Prostate gland (tissue), 2 donors: ENCODE results near the gene GRID2. TPM values are rescaled to one million over a fixed set of nuclear protein-coding genes. Genes with fewer than 3 reads are reported as not detected.

ENCODE experiments used
- DNase-seq: peaks from one replicate; pipeline ENCODE4 v3.0.0-alpha.2; 2019; ENCODE audit warnings: low spot score
- H3K27ac ChIP-seq, 2 donors: fragments of 200-600 bp; sonication (generic); 2 replicates each; pipeline ENCODE4 v1.5.1; 2017 to 2019
- H3K27me3 ChIP-seq: fragments of 200-600 bp; sonication (generic); replicated peaks from 2 replicates; pipeline ENCODE4 v1.5.1; 2019; ENCODE audit not compliant: insufficient read depth
- H3K36me3 ChIP-seq, 2 donors: fragments of 200-600 bp; sonication (generic); 1 replicate in 1 of 2; 2 replicates in 1 of 2; pipeline versions ENCODE4 v1.5.1 to v1.8.1; 2017 to 2019
- H3K4me1 ChIP-seq: fragments of 200-600 bp; sonication (generic); replicated peaks from 2 replicates; pipeline ENCODE4 v1.5.1; 2019
- H3K4me3 ChIP-seq, 2 donors: fragments of 200-600 bp; sonication (generic); 2 replicates each; pipeline ENCODE4 v1.5.1; 2017 to 2019
- H3K9me3 ChIP-seq: fragments of 200-600 bp; sonication (generic); 2 replicates; pipeline ENCODE4 v1.5.1; 2017
- CTCF ChIP-seq, 4 experiments: fragments of 200-600 bp in 2 of 4; fragments of 450-650 bp in 2 of 4; sonication (generic) in 2 of 4; IDR thresholded peaks; 1 replicate in 3 of 4; 2 replicates in 1 of 4; pipeline ENCODE4 v1.5.1; 2016 to 2019; ENCODE audit warnings: antibody characterized with exemption in 4 of 4, mild to moderate bottlenecking in 2 of 4, moderate library complexity in 2 of 4
- POLR2A ChIP-seq: fragments of 450-650 bp; IDR thresholded peaks from one replicate; pipeline ENCODE4 v1.6.1; 2016; ENCODE audit warnings: antibody characterized with exemption, mild to moderate bottlenecking
- POLR2AphosphoS5 ChIP-seq: sonication (generic); formaldehyde crosslinking; IDR thresholded peaks from one replicate; pipeline ENCODE4 v1.6.1; 2017; ENCODE audit warnings: antibody characterized with exemption
- WGBS: methylation state at CpG from one replicate; pipeline ENCODE4 v1.1.5; 2018; 5-methylcytosine and 5-hydroxymethylcytosine counted together
- intact Hi-C: fragments of 100-400 bp; cut with DNase I; formaldehyde crosslinking; loops from one replicate; pipeline ENCODE4 v1.14.2; 2022
- total RNA-seq, 2 donors: library from RNA; depleted of rRNA; stranded (reverse); fragments of >200 nt; gene quantifications; one replicate each; pipeline ENCODE4 v1.1.0, GENCODE V29; 2016

Gene GRID2
- total RNA-seq, 2 donors from 2014 or later: 0.09 to 11.0 TPM

- Histone ChIP-seq H3K4me1 (no peaks in the 10 kb centered on the region), H3K36me3 (no peaks in the 10 kb centered on the region), H3K27ac (no peak overlapping the region), H3K27me3 (no peaks in the 10 kb centered on the region), H3K9me3 (no peaks in the 10 kb centered on the region), H3K4me3 (no peak overlapping the region)
- DNase-seq: no peak
- WGBS: 58% methylated on average over 3 of the region's 3 CpGs
- intact Hi-C loops: no loop called here
- no peak for TF ChIP-seq CTCF (IDR thresholded peaks at IDR 0.05)
- TF ChIP-seq POLR2A: no peak
- TF ChIP-seq POLR2AphosphoS5: no peak
Measured at GRCh38 chr4:93469560-93469959, 1165.8 kb downstream of the GRID2 start.

- intact Hi-C loops: no loop called here
- WGBS: 84% methylated on average over 2 of the region's 2 CpGs
Measured at GRCh38 chr4:93475730-93476129, 1172.0 kb downstream of the GRID2 start.

GRCh38 chr4:93478805-93479204 lies 1175.0 kb downstream of the GRID2 start:
- TF ChIP-seq POLR2AphosphoS5 (no peak), POLR2A (no peak), CTCF (IDR thresholded peaks at IDR 0.05) (no peak)
- no peaks in the 10 kb centered on the region for H3K27me3 ChIP-seq
- H3K4me1 ChIP-seq: no peaks in the 10 kb centered on the region
- intact Hi-C loops: no loop called here
- H3K36me3 ChIP-seq: no peaks in the 10 kb centered on the region
- DNase-seq: no peak
- H3K4me3 ChIP-seq: no peak overlapping the region
- no peaks in the 10 kb centered on the region for H3K9me3 ChIP-seq
- H3K27ac ChIP-seq: no peak overlapping the region
- 100% methylated on average over 1 of the region's 1 CpG for WGBS

More at GRCh38 chr4:93475730-93476129, 1172.0 kb downstream of the GRID2 start:
- Histone ChIP-seq H3K4me3 (no peak overlapping the region), H3K27me3 (no peaks in the 10 kb centered on the region), H3K4me1 (no peaks in the 10 kb centered on the region), H3K9me3 (no peaks in the 10 kb centered on the region), H3K36me3 (no peaks in the 10 kb centered on the region), H3K27ac (no peak overlapping the region)
- TF ChIP-seq POLR2A (no peak), CTCF (IDR thresholded peaks at IDR 0.05) (no peak), POLR2AphosphoS5 (no peak)
- DNase-seq: no peak

GRCh38 chr4:93480452-93480851 lies 1176.7 kb downstream of the GRID2 start:
- TF ChIP-seq POLR2A (no peak), POLR2AphosphoS5 (no peak), CTCF (IDR thresholded peaks at IDR 0.05) (no peak)
- no peaks in the 10 kb centered on the region for H3K9me3 ChIP-seq
- H3K36me3 ChIP-seq: no peaks in the 10 kb centered on the region
- H3K27ac ChIP-seq: no peak overlapping the region
- intact Hi-C loops: no loop called here
- H3K4me1 ChIP-seq: no peaks in the 10 kb centered on the region
- no peak overlapping the region for H3K4me3 ChIP-seq
- no peaks in the 10 kb centered on the region for H3K27me3 ChIP-seq
- no peak for DNase-seq
- WGBS: 90% methylated on average over 1 of the region's 1 CpG

GRCh38 chr4:93495346-93495745 lies 1191.6 kb downstream of the GRID2 start:
- intact Hi-C loops: no loop called here
- no peak overlapping the region for H3K4me3 ChIP-seq
- no peaks in the 10 kb centered on the region for H3K36me3 ChIP-seq
- no peaks in the 10 kb centered on the region for H3K9me3 ChIP-seq
- no peaks in the 10 kb centered on the region for H3K4me1 ChIP-seq
- WGBS: 56% methylated on average over 4 of the region's 4 CpGs
- H3K27me3 ChIP-seq: no peaks in the 10 kb centered on the region
- no peak overlapping the region for H3K27ac ChIP-seq
- TF ChIP-seq POLR2A (no peak), CTCF (IDR thresholded peaks at IDR 0.05) (no peak), POLR2AphosphoS5 (no peak)
- DNase-seq: no peak
